Measurements from ENCODE around the gene SLC35A5.
A peak's percentile ranks its signal among the peaks of the same experiment; 100 is the strongest.
"Not testable (repeated sequence)": the region's sequence is repeated elsewhere in the genome, so short reads cannot be mapped to it uniquely, and the experiment has no call there.

Gene SLC35A5, protein sequence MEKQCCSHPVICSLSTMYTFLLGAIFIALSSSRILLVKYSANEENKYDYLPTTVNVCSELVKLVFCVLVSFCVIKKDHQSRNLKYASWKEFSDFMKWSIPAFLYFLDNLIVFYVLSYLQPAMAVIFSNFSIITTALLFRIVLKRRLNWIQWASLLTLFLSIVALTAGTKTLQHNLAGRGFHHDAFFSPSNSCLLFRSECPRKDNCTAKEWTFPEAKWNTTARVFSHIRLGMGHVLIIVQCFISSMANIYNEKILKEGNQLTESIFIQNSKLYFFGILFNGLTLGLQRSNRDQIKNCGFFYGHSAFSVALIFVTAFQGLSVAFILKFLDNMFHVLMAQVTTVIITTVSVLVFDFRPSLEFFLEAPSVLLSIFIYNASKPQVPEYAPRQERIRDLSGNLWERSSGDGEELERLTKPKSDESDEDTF

DNA sequence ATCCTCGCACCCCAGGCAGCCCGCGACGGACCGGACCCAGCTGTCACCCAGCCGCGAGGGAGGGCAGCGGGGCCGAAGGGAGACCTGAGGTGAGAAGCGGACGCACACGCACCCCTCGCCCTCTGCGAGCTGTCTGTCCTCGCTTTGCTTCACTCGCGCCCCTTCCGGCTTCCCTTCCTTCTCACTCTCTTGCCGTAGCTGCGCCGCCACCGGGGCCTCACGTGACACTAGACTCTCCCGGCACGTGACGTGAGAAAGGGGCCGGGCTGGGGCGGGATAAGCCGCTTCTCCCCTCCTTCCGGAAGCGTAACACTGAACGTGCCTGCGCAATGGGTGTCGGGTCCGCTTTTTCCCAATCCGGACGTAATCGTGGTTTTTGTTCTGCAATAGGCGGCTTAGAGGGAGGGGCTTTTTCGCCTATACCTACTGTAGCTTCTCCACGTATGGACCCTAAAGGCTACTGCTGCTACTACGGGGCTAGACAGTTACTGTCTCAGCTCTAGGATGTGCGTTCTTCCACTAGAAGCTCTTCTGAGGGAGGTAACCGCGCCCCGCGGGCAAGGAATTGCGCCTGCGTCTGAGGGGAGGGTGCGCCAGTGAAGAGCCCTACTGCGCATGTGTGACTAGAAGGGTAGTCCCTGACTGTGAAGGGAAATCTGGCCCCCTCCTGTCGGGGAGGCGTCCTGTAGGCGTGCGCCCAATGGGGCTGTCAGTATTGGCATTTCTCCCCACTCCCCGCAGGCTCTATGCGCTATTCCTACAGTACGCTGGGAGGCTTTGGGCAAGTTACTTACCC is at the start of gene SLC35A5, which contains the start of gene ATG3:
SLC35A5 (plus strand) TSS at position 312 of the 796 bp plus-strand sequence. CDS start 1,359 bp downstream, outside the sequence.
ATG3 (minus strand) TSS at position 229 of the 796 bp plus-strand sequence. CDS start 434 bp downstream, outside the sequence.
- peak; percentile 94 to 95 for DNase-seq

DNA sequence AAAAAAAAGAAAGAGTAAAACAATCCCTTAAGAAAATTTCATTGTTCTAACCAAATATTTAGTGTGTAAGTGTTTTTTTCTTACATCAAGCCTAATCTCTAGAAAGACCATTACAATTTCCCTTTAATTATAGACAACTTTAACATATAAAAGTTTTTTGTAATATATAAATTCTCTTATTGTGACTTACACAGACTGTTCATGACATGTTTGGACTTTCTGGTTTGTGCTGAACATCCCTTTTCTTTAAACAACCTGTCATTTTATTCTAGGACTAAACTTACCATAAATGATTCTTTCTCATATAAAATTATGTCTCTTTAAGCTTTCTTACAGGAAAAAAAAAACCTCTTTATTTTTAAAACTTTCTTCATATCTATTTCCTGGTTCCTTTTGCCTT is 49.5 kb upstream of the SLC35A5 start:
- DNase-seq: no peak

DNA sequence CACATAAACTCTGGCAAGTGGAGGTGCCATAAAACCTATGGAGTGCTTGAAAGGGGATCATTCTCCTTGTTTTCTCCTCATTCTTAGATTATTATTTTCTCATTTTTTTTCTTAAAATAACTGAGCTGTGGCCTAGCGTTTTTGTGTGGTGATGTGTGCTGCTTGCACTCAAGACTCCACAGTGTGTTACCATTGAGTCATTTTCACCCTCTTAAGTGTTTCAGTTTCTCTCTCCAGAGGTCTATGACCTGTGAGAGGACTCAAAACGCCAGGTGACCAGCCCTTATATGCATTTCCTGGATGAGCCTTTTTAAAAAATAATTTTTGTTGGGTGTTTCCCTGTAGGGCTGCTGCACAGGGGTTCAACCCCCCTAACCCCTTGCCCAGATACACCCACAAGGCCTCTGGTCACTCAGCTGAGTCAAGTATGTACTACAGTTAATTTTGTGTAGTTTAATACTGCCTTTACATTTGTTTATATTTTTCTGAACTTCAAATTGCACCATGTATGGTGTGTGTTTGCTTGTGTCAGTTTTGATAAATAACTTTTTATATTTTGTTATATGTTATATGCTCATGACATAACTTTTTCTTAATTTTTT is 47.2 kb upstream of the SLC35A5 start:
- DNase-seq: no peak

DNA sequence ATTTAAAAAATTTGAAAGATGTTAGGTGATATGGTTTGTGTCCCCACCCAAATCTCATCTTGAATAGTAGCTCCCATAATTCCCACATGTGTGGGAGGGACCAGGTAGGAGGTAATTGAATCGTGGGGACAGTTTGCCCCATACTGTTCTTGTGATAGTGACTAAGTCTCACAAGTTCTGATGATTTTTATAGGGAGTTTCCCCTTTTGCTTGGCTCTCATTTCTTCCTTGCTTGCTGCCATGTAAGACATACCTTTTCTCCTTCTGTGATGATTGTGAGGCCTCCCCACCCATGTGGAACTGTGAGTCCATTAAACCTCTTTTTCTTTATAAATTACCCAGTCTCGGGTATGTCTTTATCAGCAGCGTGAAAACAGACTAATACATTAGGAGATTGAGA is 42.9 kb upstream of the SLC35A5 start:
- DNase-seq: not testable (repeated sequence)

DNA sequence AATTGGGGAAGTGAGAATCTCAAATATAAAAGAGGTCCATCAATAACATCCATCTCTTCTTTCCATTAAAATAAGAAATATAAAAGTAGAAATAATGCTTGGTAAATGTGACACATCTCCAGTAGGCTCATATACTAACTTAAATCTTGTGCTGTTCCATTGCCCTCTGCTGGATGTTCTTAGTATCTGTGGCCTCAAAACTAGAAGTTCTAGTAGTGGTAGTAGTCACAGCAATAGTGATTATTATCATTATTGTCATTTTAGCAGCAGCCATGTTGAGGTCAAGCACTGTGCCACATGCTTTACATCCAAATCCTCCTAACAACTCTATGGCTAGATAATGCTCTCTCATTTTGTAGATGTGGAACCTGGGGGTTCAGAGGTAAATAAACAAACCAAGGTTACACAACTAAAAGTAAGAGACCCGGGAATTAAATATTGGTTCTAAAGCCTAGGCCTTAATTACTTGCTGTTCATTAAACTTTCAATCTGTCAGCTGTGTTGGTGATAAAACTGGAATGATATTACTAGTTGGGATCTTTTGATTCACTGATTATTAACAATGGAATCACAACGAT is 42.3 kb upstream of the SLC35A5 start:
- DNase-seq: peak in 1 of 2 experiments; percentile 25

DNA sequence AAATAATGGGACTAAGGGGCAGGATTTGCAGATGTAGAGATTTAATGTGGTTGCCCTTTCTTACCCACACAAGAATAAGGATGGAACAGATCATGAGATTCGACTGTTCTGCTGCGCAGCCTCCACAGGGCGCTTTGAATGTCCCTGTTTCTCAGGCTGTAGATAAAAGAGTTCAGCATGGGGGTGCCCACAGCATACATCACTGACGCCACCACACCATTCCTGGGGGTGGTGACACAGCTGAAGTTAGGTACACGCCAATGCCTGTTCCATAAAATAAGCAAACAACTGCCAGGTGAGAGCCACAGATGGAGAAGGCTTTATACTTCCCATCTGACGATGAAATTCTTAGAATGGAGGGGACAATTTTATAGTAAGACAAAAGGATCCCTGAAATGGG is 37.7 kb upstream of the SLC35A5 start:
- DNase-seq: not testable (repeated sequence)

DNA sequence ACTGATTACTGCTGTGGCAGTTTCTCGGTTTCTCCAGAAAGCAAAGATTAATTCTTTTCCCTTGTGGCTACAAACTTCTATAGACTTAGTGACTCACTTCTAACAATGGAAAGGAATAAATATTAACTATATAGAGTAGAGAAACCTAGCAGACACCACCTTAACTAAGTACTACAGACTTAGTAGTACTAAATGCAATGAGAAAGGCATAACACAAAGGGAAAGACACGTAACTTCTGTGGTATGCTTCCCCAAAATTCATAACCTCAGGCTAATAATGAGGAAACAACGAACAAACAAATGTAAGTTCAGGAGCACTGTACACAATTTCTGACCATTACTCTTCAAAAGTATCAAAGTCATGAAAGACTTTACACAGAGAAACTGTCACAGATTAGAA is 31.3 kb upstream of the SLC35A5 start:
- no peak for DNase-seq

DNA sequence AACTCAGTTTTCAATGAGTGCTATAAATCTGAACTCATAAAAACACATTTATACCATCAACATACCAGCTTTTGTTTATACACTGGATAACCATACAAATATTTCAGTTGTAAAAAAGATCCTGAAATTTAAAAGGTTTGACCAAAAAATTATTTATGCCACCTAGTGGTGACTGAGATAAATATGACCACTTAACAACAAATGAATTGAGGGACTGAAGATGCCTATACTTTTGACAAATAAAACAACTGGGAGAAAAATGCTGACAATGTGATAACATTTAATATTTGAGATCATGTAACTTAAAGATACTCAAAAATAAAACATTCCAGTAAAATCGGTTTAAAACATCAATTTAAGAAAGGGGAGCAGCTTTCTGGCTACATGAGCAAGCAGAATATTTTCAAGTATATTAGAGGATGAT is 30.5 kb upstream of the SLC35A5 start:
- DNase-seq: peak in 1 of 2 experiments; percentile 2

DNA sequence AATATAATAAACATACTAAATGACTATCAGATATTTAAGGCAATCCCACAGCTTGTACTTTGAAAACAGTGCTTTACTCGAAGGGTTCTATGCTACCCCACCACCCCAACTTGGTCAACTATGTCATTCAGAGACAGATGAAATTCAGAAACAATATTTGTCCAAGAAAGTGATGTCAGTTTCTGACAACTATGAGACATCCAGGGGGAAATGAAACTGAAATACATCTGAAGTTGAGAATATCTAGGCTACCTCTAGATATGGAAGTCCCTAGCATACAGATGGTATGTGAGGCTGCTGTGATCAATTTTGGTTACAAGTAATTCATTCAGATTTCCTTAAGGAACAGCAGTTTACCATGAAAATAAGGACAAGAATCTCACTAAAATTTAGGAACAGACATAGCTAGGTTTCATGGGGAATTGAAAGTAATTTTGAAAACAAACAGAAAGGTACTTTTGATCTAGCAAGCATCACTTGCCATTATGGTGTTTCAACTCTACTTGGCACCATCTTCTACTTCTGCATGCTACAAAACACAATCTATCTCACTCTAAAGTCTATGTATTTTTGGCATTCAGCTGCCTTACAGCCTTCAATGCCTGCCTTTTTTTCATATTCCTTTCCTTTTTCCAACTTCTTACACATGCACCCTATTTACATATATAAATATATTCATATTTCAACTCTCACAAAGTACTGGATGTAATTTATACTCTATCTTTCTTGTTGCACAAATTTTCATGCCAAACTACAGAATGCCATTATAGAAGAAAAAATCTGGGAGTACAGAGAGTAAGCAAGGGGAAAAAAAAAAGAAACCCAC is 21.8 kb upstream of the SLC35A5 start:
- DNase-seq: no peak

DNA sequence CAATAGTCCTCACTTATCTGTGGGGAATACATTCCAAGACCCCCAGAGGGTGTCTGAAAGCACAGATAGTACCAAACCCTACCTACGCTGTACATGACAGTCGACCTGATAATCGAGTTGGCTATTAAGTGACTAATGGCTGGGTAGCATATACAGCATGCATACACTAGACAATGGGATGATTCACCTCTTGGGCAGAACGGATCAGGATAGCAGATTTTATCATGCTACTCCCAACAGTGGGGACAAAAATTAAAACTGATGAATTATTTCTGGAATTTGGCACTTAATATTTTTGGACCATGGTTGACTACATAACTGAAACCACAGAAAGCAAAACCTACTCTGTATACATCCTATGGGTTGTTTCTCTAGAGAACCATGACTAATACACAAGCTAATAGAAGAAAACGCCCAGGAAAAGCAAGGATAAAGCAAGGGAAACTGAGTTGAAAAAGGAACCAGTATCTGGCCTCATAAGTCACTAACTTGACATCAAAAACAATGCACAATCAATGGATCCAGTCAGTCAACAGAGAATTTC is 15.6 kb upstream of the SLC35A5 start:
- DNase-seq: no peak

DNA sequence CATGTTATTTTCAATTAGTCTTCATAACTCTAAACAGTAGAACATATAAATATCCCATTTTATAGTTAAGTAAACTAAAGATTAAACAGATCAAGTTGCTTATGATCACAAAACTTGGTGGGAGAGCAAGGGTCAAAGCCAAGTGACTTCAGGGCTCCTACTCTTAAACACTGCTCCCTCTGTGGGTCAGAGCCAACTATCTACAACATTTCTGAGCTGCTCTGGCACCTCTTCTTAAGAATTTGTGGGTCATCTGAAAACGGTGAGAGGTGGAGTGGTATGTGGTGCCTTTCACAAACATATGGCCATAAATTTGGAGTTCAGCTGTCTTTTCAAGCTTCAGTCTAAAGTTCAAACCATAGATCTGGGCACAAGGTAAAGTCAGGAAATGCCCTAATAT is 11.0 kb upstream of the SLC35A5 start:
- DNase-seq: no peak

DNA sequence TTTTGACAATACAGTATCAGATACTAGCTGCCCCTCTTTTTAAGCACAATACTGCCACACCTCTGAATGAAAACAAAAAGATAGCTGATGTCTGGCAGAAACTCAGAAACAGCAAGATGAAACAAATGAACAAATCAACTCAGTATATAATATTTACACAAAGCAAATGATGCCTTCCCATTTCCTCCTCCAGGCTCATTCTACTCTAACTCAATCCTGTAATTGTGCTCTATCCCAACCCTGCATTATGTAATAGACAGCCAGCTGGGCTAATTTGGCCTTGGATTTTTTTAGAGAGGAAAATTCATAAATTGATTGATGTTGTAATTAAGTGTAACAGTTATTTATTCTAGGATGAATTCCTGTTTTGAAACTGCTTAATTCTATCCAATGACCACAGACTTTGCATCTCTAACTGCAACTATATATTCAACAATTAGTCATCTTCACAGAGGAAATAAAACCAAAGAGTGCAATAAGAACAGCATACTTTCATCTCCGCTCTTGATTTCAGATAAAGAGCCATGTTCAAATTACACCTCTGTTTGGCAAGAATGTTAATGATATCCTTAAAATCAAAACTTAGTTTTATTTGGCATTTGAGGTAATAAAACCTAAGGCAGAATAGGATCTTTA is 6.2 kb upstream of the SLC35A5 start:
- DNase-seq: peak; percentile 63 to 64

DNA sequence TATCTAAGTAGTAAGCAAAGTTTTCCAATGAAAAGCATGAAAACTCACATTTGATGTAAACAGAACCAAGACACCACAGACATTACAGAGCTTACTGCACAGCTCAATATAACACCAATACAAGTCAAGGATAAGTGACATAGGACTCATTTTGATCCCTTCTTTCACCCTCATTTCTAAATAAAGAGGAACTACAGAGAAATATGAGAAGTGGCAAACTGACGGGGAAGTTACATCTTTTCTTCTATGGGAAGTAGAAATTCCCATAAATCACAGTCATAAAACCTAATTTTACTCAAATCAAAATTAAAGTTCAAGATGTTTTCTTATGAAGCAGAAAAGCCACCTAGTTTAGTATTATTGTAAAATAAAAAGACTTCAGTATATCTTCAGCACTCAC is 3.9 kb upstream of the SLC35A5 start:
- DNase-seq: no peak

DNA sequence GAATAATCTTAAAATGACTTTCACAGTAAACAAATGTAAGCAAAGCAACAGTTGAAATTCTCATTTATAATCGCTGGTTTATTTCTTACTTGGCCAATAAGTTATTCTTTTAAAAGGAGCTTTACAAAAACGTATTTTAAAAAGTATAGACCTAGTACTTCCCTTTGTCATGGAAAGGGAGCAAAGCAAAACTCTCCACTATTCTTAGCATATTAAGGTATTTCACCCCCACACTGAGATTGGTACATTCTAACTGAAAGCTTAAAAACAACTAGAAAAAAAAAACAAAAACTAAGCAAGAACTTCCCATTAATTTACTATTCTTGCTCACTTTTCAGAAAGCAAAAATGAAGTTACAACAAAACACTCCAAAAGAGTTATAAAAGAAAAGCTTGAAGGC is 1.5 kb upstream of the SLC35A5 start:
- DNase-seq: no peak

DNA sequence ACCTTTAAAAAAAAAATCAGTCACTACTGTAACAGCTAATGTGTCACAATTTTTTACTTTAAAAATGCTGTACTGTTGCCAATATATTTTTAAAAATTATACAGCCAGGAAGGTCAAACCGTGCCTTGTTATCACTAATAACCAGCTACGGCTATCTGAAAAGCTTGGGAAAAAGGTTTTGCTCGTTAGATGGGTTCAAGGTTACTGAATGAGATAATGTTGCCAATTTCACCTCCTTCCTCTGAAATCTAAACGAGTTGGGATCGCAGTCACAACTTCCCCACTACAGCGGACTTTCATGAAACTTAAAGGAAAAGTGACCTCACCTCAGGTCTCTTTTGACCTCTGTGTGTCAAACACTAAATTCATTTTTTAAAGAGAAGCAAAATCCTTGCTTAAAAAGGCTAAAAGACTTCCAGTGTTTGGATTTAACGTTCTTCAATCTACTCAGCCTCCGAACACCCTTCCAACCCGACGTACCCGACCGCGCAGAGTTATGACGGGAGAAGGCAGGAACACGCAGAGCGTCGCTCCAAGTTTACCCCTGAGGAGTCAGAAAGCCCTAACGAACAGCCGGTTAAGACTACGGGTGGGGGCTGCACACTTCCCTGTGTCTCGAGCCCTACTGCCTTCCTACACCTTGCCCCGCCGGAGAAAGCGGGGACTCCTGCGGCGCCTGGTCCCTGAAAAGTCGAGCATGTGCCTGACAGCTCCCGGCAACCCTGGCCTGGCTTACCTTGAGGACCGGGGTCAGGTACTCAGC is 943 bp upstream of the SLC35A5 start:
- peak; percentile 24 to 39 for DNase-seq

DNA sequence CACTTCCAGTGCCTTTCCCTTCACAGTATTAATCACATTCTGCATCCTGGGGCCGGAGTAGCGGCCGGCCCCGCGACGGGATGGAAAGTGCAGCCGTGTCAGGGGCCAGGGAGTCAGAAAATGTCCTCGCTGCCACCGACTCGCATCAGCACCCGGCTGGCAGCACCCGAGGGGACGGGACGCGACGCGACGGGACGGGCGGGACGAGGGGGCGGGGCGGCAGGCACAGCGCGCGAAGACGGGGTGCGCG is 436 bp upstream of the SLC35A5 start:
- DNase-seq: peak in 1 of 2 experiments; percentile 39

DNA sequence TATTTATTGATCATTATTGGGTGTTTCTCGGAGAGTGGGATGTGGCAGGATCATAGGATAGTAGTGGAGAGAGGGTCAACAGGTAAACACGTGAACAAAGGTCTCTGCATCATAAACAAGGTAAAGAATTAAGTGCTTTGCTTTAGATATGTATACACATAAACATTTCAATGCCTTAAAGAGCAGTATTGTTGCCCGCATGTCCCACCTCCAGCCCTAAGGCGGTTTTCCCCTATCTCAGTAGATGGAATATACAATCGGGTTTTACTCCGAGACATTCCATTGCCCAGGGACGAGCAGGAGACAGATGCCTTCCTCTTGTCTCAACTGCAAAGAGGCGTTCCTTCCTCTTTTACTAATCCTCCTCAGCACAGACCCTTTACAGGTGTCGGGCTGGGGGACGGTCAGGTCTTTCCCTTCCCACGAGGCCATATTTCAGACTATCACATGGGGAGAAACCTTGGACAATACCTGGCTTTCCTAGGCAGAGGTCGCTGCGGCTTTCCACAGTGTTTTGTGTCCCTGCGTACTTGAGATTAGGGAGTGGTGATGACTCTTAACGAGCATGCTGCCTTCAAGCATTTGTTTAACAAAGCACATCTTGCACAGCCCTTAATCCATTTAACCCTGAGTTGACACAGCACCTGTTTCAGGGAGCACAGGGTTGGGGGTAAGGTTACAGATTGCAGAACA is 2.5 kb downstream of the SLC35A5 start:
- DNase-seq: not testable (repeated sequence)

DNA sequence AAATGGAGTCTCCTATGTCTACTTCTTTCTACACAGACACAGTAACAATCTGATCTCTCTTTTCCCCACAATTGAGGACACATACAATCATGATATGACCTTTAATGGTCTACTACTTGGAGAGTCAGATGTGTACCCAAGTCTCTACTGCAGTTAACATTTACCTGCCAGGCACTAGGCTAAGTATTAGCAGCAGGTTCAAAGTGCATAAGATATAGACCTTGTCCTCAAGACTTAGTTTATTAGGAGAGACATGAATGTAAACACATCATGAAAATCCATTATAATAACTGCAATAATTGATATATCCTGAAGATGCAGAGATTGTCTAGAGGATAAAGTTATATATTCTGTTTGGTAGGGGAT is 3.1 kb downstream of the SLC35A5 start:
- no peak for DNase-seq

DNA sequence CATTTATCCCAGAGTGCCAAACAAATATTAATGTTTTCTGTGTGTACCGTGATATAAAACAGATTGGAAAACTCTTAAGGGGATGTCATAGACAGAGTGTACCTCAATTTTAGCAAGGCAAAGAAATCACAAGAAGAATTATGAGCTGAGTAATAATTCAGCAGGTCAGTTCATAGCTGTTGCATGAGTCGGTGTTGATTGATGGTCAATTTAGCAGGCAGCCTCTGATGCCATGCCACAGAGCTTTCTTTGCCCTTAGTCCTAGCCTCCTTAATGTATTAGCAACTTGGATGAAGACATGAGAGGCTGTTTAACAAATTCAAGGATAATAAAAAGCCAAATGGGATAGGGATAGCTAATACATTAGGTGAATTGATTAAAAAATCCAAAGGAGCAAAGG is 6.8 kb downstream of the SLC35A5 start:
- no peak for DNase-seq

DNA sequence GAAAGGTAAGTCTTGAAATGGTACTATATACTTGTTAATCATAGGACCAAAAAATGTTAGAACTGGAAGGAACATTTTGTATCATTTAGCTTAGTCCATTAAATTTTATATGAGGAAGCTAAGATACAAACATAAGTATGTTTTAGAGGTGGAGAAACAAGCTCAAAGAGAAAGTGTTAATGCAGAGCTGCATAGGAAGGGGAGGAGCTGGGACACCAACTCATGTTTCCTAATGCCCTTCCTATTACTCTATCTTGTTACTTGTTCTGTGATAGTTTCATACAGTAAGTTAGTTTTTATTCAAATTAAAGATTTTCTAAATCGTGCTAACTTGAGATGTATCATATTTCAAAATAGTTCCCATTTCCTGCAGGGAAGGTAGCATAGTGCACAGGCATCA is 7.4 kb downstream of the SLC35A5 start:
- no peak for DNase-seq

Data from NCI-H1930 (cell line).